ENCODE data around the gene EXOC1. TPM values are rescaled to one million over a fixed set of nuclear protein-coding genes. Genes with fewer than 3 reads are reported as not detected.

EXOC1 gene
- total RNA-seq, 1 experiment from 2014 or later = 12.0 TPM

GRCh38 chr4:55822329-55822728 is 31.1 kb upstream of the EXOC1 start:
- H3K4me3 ChIP-seq (ENCODE audit: low read depth, low read length, poor library complexity, severe bottlenecking) = no peak overlapping the region
- intact Hi-C loops (cut with micrococcal nuclease; ENCODE audit: unreplicated experiment) = no loop called here
- H3K4me1 ChIP-seq (ENCODE audit: insufficient read depth, low read length, poor library complexity, severe bottlenecking) = no peaks in the 10 kb centered on the region
- no peak overlapping the region for H3K27ac ChIP-seq (ENCODE audit: low read depth, low read length, poor library complexity, severe bottlenecking)
- no TSS peak for BruUV-seq (replicated peaks)
- CTCF ChIA-PET = no interaction called here
- no peaks in the 10 kb centered on the region for H3K27me3 ChIP-seq (replicated peaks; ENCODE audit: insufficient read depth, low read depth, low read length, poor library complexity)
- no peaks in the 10 kb centered on the region for H3K36me3 ChIP-seq (ENCODE audit: insufficient read depth, low read length, poor library complexity, severe bottlenecking)
- TF ChIP-seq CTCF (conservative IDR thresholded peaks at IDR 0.05; ENCODE audit: low read depth, low read length) (no peak), EZH2 (IDR thresholded peaks at IDR 0.05; ENCODE audit: borderline replicate concordance, low read depth, low read length, poor library complexity, severe bottlenecking) (no peak)
- no peaks in the 10 kb centered on the region for H3K9me3 ChIP-seq (ENCODE audit: low read depth, low read length, poor library complexity, severe bottlenecking)
- no peak for DNase-seq (ENCODE audit: low spot score)
- POLR2A ChIA-PET (ENCODE audit: low non-redundant PET) = no interaction called here

- Histone ChIP-seq H3K27me3 (replicated peaks; ENCODE audit: insufficient read depth, low read depth, low read length, poor library complexity) (no peaks in the 10 kb centered on the region), H3K4me1 (ENCODE audit: insufficient read depth, low read length, poor library complexity, severe bottlenecking) (no peaks in the 10 kb centered on the region), H3K9me3 (ENCODE audit: low read depth, low read length, poor library complexity, severe bottlenecking) (no peaks in the 10 kb centered on the region), H3K4me3 (ENCODE audit: low read depth, low read length, poor library complexity, severe bottlenecking) (no peak overlapping the region), H3K36me3 (ENCODE audit: insufficient read depth, low read length, poor library complexity, severe bottlenecking) (no peaks in the 10 kb centered on the region), H3K27ac (ENCODE audit: low read depth, low read length, poor library complexity, severe bottlenecking) (no peak overlapping the region)
- POLR2A ChIA-PET (ENCODE audit: low non-redundant PET) = no interaction called here
- CTCF ChIA-PET = no interaction called here
- intact Hi-C loops (cut with micrococcal nuclease; ENCODE audit: unreplicated experiment) = no loop called here
- no peak for TF ChIP-seq EZH2 (IDR thresholded peaks at IDR 0.05; ENCODE audit: borderline replicate concordance, low read depth, low read length, poor library complexity, severe bottlenecking)
- TF ChIP-seq CTCF (conservative IDR thresholded peaks at IDR 0.05; ENCODE audit: low read depth, low read length) = no peak
- BruUV-seq (replicated peaks) = no TSS peak
- no peak for DNase-seq (ENCODE audit: low spot score)
These were observed 28.6 kb upstream of the EXOC1 start for GRCh38 chr4:55824865-55825264.

GRCh38 chr4:55826986-55827385 is 26.5 kb upstream of the EXOC1 start:
- Histone ChIP-seq H3K9me3 (ENCODE audit: low read depth, low read length, poor library complexity, severe bottlenecking) (no peaks in the 10 kb centered on the region), H3K4me1 (ENCODE audit: insufficient read depth, low read length, poor library complexity, severe bottlenecking) (no peaks in the 10 kb centered on the region), H3K36me3 (ENCODE audit: insufficient read depth, low read length, poor library complexity, severe bottlenecking) (no peaks in the 10 kb centered on the region), H3K27me3 (replicated peaks; ENCODE audit: insufficient read depth, low read depth, low read length, poor library complexity) (no peaks in the 10 kb centered on the region), H3K27ac (ENCODE audit: low read depth, low read length, poor library complexity, severe bottlenecking) (no peak overlapping the region), H3K4me3 (ENCODE audit: low read depth, low read length, poor library complexity, severe bottlenecking) (no peak overlapping the region)
- intact Hi-C loops (cut with micrococcal nuclease; ENCODE audit: unreplicated experiment) = no loop called here
- no TSS peak for BruUV-seq (replicated peaks)
- CTCF ChIA-PET = no interaction called here
- TF ChIP-seq CTCF (conservative IDR thresholded peaks at IDR 0.05; ENCODE audit: low read depth, low read length) (no peak), EZH2 (IDR thresholded peaks at IDR 0.05; ENCODE audit: borderline replicate concordance, low read depth, low read length, poor library complexity, severe bottlenecking) (no peak)
- POLR2A ChIA-PET (ENCODE audit: low non-redundant PET) = no interaction called here
- DNase-seq (ENCODE audit: low spot score) = no peak

Measured in A673 (cell line).